GM12873 (cell line): ENCODE results near the gene TOM1L2.

Experiments
- CTCF ChIP-seq: IDR thresholded peaks from 2 replicates; pipeline ENCODE4 v1.5.1; 2012; ENCODE audit warnings: low read depth, mild to moderate bottlenecking, moderate library complexity, low read length, control low read depth; ENCODE audit not compliant: insufficient read depth; ENCODE audit errors: missing control alignments

TOM1L2 gene

GRCh38 chr17:17931159-17931558, 41.0 kb downstream of the TOM1L2 start:
- TF ChIP-seq CTCF, result no peak

DNA sequence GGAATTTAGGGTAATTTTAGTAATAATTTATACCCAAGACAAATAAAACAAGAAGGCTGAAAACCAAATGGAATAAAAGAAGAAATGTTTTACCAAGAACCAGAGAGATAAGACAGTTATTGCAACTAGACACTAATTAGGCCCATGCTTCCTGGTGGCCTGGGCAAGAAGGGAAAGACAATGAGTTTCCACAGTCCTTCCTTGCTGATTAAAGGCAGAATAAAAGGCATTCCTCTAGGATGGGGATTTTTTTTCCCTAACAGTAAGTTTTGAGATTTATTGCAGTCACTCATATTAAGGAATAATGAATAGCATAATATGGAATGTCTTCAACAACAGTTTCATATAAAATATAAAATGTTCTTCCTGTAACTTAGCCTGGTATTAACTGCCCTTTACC, 41.5 kb downstream of the TOM1L2 start:
- TF ChIP-seq CTCF, result no peak

DNA sequence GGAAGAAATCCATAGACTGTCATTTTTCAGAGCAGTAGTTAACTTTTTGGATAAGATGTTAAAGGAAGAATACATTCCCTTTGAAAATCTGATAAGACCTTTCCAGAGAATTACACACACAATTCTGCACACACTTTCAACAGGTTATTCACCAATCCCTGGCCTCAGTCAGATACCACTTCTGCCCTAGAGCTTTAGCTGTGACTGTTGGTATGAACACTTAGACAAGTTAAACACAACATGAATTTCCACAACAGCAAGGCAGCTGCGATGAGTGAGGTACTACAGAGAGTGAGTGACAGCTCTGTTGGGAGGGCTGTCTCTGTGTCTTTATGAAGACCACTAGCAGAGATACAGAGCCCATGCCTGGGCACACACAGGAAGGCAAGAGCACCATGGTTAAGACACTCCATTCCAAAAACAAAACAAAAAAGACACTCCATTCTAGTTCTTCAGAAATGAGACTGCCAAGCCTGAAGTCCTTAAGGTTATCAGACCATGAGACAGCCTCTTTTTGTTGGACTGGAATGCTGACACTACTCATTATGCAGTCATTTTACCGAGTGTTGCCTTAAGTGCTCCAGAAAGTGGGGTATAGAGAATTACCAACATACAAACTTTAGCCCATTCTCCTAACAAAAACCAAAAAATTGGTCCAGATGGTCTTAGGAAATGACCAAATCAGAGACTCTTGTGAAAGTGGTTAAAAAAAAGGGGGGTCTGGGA, 42.4 kb downstream of the TOM1L2 start:
- no peak for TF ChIP-seq CTCF

GRCh38 chr17:17928398-17929287, 43.6 kb downstream of the TOM1L2 start:
- TF ChIP-seq CTCF, result no peak

DNA sequence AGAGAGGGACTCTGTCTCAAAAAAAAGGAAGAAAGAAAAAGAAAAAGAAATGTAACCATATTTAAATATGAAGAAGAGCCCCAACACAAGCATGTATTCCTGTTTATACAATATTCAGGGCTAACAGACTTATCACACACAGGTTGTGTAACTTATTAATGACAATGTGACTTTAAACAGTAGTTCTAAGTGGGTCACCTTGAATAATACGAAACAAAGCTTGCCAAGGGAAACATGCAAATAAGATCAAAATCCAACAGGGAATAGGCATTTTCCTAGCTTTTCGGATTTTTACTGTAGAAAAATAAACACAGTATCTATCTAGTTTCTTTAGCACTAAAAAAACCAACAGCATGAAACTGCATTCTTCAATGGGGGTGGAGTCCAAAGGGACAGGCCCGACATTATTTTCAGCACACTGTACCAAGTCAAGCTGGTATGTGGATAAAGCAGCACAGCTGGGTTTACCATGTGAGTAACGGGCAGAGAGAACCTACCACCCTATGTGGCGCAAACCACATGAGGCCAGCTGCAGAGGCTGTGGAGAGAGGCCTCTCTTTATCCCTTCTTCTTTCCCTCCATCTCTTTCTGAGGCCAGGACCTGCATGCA, 45.3 kb downstream of the TOM1L2 start:
- TF ChIP-seq CTCF, result no peak

GRCh38 chr17:17926036-17926435, 46.2 kb downstream of the TOM1L2 start:
- TF ChIP-seq CTCF, result no peak

GRCh38 chr17:17924857-17925250, 47.3 kb downstream of the TOM1L2 start:
- no peak for TF ChIP-seq CTCF
